K562 (cell line): ENCODE measurements around the gene DMD. TPM values are rescaled to one million over a fixed set of nuclear protein-coding genes. Genes with fewer than 3 reads are reported as not detected.
A peak's percentile ranks its signal among the peaks of the same experiment; 100 is the strongest.

Experiments used
- ATAC-seq: fragments of 200-7000 bp; cut with Tn5 transposase; 3 replicates; pipeline ENCODE4 v1.9.1; 2020; ENCODE audit warnings: moderate library complexity
- BruUV-seq: library from RNA; stranded (reverse); fragments of 400-500 nt; replicated peaks from 2 replicates; lab custom pipeline; 2021; lab: Mats Ljungman, UMichigan
- CTCF ChIA-PET: fragments of 300-600 bp; formaldehyde crosslinking; extraction: SDS; loops from one replicate; lab custom pipeline; 2021; ENCODE audit warnings: low intra/inter-chr PET ratio; lab: Yijun Ruan, JAX
- POLR2A ChIA-PET: fragments of 300-600, 350-650 bp; sonication (Branson Sonifier 250); formaldehyde crosslinking; extraction: SDS; loops from one replicate; lab custom pipeline; 2021; ENCODE audit warnings: antibody characterized with exemption, inconsistent platforms; lab: Yijun Ruan, JAX
- DNase-seq, 4 experiments: peaks; one replicate each; pipeline versions ENCODE4 v3.0.0 to v3.0.0-alpha.2; 2011 to 2018; ENCODE audit warnings: low spot score in 3 of 4, mixed read lengths in 3 of 4; ENCODE audit errors: extremely low read depth in 1 of 4
- FAIRE-seq: peaks from 2 replicates; lab custom pipeline; 2011; peaks lifted over from hg19 to GRCh38; lab: Jason Lieb, UNC
- H2AFZ ChIP-seq: 2 replicates; pipeline ENCODE4 v1.6.0; 2011; ENCODE audit warnings: low read depth, low read length, control low read depth, inconsistent platforms
- H3K27ac ChIP-seq: fragments of 200-600 bp; 3 replicates; pipeline ENCODE4 v1.8.0; 2011; ENCODE audit warnings: low read depth, mild to moderate bottlenecking, control low read depth, inconsistent platforms, low read length, moderate library complexity, mixed read lengths; ENCODE audit errors: extremely low read depth
- H3K27me3 ChIP-seq, 2 experiments: fragments of 300-600 bp in 1 of 2; 2 replicates in 1 of 2; 3 replicates in 1 of 2; pipeline versions ENCODE4 v1.6.0 to v1.8.0; 2011; ENCODE audit warnings: inconsistent platforms in 2 of 2, low read length in 2 of 2, mild to moderate bottlenecking in 1 of 2, mixed read lengths in 1 of 2, moderate library complexity in 1 of 2; ENCODE audit not compliant: control insufficient read depth in 2 of 2, insufficient read depth in 2 of 2
- H3K36me3 ChIP-seq: fragments of 300-600 bp; 3 replicates; pipeline ENCODE4 v1.8.0; 2011; ENCODE audit warnings: mild to moderate bottlenecking, low read length, inconsistent platforms; ENCODE audit not compliant: control insufficient read depth, insufficient read depth
- H3K4me1 ChIP-seq, 2 experiments: fragments of 200-600 bp in 1 of 2; replicated peaks in 1 of 2; 2 replicates in 1 of 2; 3 replicates in 1 of 2; pipeline versions ENCODE4 v1.5.1 to v1.8.0; 2011; ENCODE audit warnings: inconsistent platforms in 2 of 2, low read length in 2 of 2, mild to moderate bottlenecking in 1 of 2, mixed read lengths in 1 of 2, moderate library complexity in 1 of 2; ENCODE audit not compliant: control insufficient read depth in 2 of 2, insufficient read depth in 2 of 2
- H3K4me2 ChIP-seq: 2 replicates; pipeline ENCODE4 v1.6.1; 2011; ENCODE audit warnings: low read length, control low read depth, inconsistent platforms, mixed read lengths; ENCODE audit not compliant: insufficient read depth
- H3K4me3 ChIP-seq: fragments of 200-600 bp; sonication (generic), shearing (Covaris generic); 2 replicates; pipeline ENCODE4 v1.5.1; 2016; ENCODE audit warnings: control low read depth, inconsistent platforms
- H3K79me2 ChIP-seq: fragments of 200-600 bp; 3 replicates; pipeline ENCODE4 v1.8.0; 2011; ENCODE audit warnings: low read length, inconsistent platforms; ENCODE audit not compliant: control insufficient read depth, insufficient read depth
- H3K9ac ChIP-seq, 2 experiments: 2 replicates each; pipeline versions ENCODE4 v1.6.0 to v1.6.1; 2011; ENCODE audit warnings: low read depth in 2 of 2, low read length in 2 of 2, control low read depth in 1 of 2, inconsistent platforms in 1 of 2, mild to moderate bottlenecking in 1 of 2, mixed read lengths in 1 of 2; ENCODE audit not compliant: insufficient read depth in 1 of 2
- H3K9me1 ChIP-seq: one replicate; pipeline ENCODE4 v1.6.0; 2011; ENCODE audit warnings: inconsistent platforms, mild to moderate bottlenecking, low read length, moderate library complexity; ENCODE audit not compliant: control insufficient read depth, insufficient read depth
- H3K9me3 ChIP-seq: replicated peaks from 2 replicates; pipeline ENCODE4 v1.5.1; 2011; ENCODE audit warnings: low read depth, low read length, inconsistent platforms; ENCODE audit not compliant: control insufficient read depth, insufficient read depth
- H4K20me1 ChIP-seq: replicated peaks from 2 replicates; pipeline ENCODE4 v1.6.1; 2011; ENCODE audit warnings: low read length, inconsistent platforms, mixed read lengths; ENCODE audit not compliant: control insufficient read depth, insufficient read depth
- FOXM1 ChIP-seq, 2 experiments: fragments of 450-650 bp in 1 of 2; sonication (generic) in 1 of 2; formaldehyde crosslinking in 1 of 2; IDR thresholded peaks; 2 replicates each; pipeline versions ENCODE4 v1.6.1 to v1.9.0; 2017 to 2022; ENCODE audit warnings: low read depth in 2 of 2, mild to moderate bottlenecking in 2 of 2, missing genetic modification reagents in 1 of 2, moderate library complexity in 1 of 2
- IRF2 ChIP-seq: sonication (generic); formaldehyde crosslinking; IDR thresholded peaks from 2 replicates; pipeline ENCODE4 v1.8.1; 2022; ENCODE audit warnings: mild to moderate bottlenecking, missing genetic modification reagents
- MAZ ChIP-seq, 2 experiments: fragments of 450-650 bp in 1 of 2; sonication (generic) in 1 of 2; formaldehyde crosslinking; IDR thresholded peaks in 1 of 2; conservative IDR thresholded peaks in 1 of 2; 2 replicates each; pipeline versions ENCODE4 v1.4.0 to v1.5.0; 2020; ENCODE audit warnings: mild to moderate bottlenecking in 1 of 2, missing genetic modification reagents in 1 of 2
- PCBP2 ChIP-seq: fragments of 200-400 bp; formaldehyde crosslinking; IDR thresholded peaks from 2 replicates; pipeline ENCODE4 v1.6.1; 2018; ENCODE audit warnings: low read length, low read depth, mild to moderate bottlenecking, moderate library complexity; ENCODE audit not compliant: poor library complexity, severe bottlenecking
- WGBS: fragments of 100-300 bp; shearing (Covaris generic); methylation state at CpG from one replicate; pipeline ENCODE4 v1.1.6; 2016; ENCODE audit warnings: low coverage, mixed read lengths; ENCODE audit not compliant: insufficient coverage; ENCODE audit errors: missing lambda C conversion rate; 5-methylcytosine and 5-hydroxymethylcytosine counted together
- in situ Hi-C: fragments of 300-500 bp; cut with MboI; formaldehyde crosslinking; loops from 4 replicates; pipeline ENCODE4 v1.15.0; 2018; ENCODE audit warnings: inconsistent platforms, mixed read lengths
- intact Hi-C: fragments of 100-400 bp; cut with micrococcal nuclease; formaldehyde crosslinking; loops from 2 replicates; pipeline ENCODE4 v1.14.2; 2022
- polyA plus RNA-seq, 8 experiments: library from polyadenylated mRNA; depleted of rRNA in 4 of 8; stranded (reverse) in 5 of 8; unstranded in 3 of 8; fragments of >200 nt; fragmentation: Nextera tagmentation in 2 of 8; fragmentation: Illumina TruSeq in 1 of 8; extraction: Ambion mirVana in 2 of 8; extraction: Trizol in 1 of 8; gene quantifications; 2 replicates each; pipeline versions ENCODE4 v1.2.1 to v1.2.3, GENCODE V29; 2011 to 2014; ENCODE audit warnings: inconsistent platforms in 1 of 8, missing spikeins in 1 of 8
- total RNA-seq, 7 experiments: library from RNA; depleted of rRNA in 6 of 7; stranded (reverse); fragments of >200 nt in 6 of 7; fragmentation: Illumina TruSeq in 2 of 7; extraction: Trizol in 2 of 7; gene quantifications; 2 replicates each; pipeline versions ENCODE4 v1.2.1 to v1.2.3, GENCODE V29; 2011 to 2021; ENCODE audit warnings: low replicate concordance in 1 of 7
- TF ChIP-seq, protein P1 (sequence below): fragments of 250-450 bp; sonication (Bioruptor Pico); IDR thresholded peaks from 2 replicates; pipeline ENCODE4 v1.6.1; 2021; ENCODE audit warnings: mild to moderate bottlenecking
- TF ChIP-seq, protein P2 (sequence below), 2 experiments: fragments of 450-650 bp; IDR thresholded peaks; 2 replicates each; pipeline ENCODE4 v1.6.1; 2016; ENCODE audit warnings: mild to moderate bottlenecking in 2 of 2, borderline replicate concordance in 1 of 2, low read depth in 1 of 2, moderate library complexity in 1 of 2

Gene DMD
- total and polyA plus RNA-seq, 9 of the 15 experiments (the other 6 are each of a cell fraction or from before 2014, with no cell fraction given) = 3.8 to 20.4 (median 11.4) TPM

DNA sequence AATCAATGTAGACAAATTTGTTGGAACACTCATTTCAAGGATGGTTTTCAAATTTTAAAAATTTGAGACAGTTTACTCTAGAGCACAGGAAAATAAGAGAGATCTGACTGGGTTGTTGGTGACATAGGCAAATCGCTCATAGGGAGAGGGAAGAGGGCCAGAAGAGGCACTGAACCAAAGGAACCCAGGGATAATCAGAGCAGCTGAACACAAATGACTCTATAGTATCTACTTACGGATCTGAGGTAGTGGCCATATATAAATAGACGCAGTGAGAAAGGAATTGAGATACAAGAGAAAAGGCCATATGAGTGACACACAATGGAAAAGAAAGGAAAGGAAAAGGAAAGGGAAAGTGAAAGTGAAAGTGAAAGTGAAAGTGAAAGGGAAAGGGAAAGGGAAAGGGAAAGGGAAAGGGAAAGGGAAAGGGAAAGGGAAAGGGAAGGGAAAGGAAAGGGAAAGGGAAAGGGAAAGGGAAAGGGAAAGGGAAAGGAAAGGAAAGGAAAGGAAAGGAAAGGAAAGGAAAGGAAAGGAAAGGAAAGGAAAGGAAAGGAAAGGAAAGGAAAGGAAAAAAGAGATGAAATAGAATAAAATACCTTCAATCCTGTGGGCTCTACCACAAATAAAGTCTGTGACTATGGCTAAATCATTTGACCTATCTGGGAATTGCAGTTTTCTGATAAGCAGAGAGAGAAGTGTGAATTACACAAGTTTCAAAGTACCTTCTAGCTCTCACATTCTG lies 759.2 kb downstream of the DMD start:
- Histone ChIP-seq H3K79me2 (no peaks in the 10 kb centered on the region), H3K4me2 (no peak overlapping the region), H3K9me3 (no peaks in the 10 kb centered on the region), H3K36me3 (no peaks in the 10 kb centered on the region), H3K9me1 (no peaks in the 10 kb centered on the region), H3K4me1 (no peaks in the 10 kb centered on the region), H3K27me3 (no peaks in the 10 kb centered on the region), H3K9ac (no peak overlapping the region), H2AFZ (no peak overlapping the region), H4K20me1 (no peaks in the 10 kb centered on the region), H3K27ac (no peak overlapping the region), H3K4me3 (no peak overlapping the region)
- FAIRE-seq (no peak), DNase-seq (no peak), ATAC-seq (no peak)
- intact Hi-C loops (no loop called here), in situ Hi-C loops (no loop called here)
- ChIA-PET CTCF (no interaction called here), POLR2A (no interaction called here)
- WGBS = 0% methylated on average over 3 of the region's 3 CpGs
- TF ChIP-seq IRF2 (peak; percentile 97), PCBP2 (peak; percentile 22), FOXM1 (IDR thresholded peaks at IDR 0.05; ENCODE audit: low read depth) (peak; percentile 70; the same call in 1 of the 2 replicates), FOXM1 (CRISPR knock-in tag; IDR thresholded peaks at IDR 0.05; ENCODE audit: low read depth) (no peak), MAZ (CRISPR knock-in tag; conservative IDR thresholded peaks at IDR 0.05 in 1 of 2, IDR thresholded peaks at IDR 0.05 in 1 of 2) (no peak)
- TF ChIP-seq, protein P1, sequence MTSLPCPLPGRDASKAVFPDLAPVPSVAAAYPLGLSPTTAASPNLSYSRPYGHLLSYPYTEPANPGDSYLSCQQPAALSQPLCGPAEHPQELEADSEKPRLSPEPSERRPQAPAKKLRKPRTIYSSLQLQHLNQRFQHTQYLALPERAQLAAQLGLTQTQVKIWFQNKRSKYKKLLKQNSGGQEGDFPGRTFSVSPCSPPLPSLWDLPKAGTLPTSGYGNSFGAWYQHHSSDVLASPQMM (CRISPR knock-in tag) = no peak
- TF ChIP-seq, protein P2, sequence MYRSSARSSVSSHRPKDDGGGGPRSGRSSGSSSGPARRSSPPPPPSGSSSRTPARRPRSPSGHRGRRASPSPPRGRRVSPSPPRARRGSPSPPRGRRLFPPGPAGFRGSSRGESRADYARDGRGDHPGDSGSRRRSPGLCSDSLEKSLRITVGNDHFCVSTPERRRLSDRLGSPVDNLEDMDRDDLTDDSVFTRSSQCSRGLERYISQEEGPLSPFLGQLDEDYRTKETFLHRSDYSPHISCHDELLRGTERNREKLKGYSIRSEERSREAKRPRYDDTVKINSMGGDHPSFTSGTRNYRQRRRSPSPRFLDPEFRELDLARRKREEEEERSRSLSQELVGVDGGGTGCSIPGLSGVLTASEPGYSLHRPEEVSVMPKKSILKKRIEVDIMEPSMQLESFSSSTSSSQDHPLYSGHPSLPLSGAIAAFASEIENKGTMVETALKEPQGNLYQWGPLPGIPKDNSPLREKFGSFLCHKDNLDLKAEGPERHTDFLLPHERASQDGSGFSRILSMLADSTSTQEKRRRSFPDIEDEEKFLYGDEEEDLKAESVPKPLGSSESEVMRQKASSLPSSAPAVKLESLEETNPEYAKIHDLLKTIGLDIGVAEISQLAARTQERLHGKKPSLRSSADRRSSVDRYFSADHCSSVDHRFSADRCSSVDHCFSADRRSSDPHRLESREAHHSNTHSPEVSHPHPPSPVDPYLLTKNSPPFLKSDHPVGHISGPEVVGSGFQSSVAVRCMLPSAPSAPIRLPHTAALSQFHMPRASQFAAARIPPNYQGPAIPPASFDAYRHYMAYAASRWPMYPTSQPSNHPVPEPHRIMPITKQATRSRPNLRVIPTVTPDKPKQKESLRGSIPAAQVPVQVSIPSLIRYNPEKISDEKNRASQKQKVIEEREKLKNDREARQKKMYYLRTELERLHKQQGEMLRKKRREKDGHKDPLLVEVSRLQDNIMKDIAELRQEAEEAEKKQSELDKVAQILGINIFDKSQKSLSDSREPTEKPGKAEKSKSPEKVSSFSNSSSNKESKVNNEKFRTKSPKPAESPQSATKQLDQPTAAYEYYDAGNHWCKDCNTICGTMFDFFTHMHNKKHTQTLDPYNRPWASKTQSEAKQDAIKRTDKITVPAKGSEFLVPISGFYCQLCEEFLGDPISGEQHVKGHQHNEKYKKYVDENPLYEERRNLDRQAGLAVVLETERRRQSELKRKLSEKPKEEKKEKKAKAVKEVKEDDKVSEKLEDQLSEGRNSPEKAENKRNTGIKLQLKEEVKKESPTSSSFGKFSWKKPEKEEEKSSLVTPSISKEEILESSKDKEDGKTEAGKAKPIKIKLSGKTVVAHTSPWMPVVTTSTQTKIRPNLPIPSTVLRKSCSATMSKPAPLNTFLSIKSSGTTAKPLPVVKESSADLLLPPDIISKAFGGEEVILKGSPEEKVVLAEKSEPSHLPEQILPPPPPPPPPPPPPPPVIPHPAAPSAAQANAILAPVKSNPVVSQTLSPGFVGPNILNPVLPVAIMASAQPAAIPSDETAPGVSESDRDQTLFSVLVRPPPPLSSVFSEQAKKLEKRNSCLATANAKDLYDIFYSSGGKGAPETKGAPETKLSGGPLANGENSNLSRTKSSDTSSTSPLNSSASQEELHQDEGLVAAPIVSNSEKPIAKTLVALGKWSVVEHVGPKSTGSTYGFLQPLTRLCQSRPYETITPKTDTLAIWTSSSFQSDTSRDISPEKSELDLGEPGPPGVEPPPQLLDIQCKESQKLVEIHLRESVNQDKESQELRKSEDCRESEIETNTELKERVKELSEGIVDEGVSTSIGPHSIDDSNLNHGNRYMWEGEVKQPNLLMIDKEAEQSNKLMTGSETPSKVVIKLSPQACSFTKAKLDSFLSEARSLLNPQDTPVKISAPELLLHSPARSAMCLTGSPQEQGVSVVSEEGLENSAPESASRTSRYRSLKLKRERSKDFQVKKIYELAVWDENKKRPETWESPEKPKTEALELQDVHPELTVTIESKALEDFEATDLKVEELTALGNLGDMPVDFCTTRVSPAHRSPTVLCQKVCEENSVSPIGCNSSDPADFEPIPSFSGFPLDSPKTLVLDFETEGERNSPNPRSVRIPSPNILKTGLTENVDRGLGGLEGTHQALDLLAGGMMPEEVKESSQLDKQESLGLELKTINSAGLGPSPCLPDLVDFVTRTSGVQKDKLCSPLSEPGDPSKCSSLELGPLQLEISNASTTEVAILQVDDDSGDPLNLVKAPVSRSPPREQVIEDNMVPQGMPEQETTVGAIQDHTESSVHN (IDR thresholded peaks at IDR 0.05; ENCODE audit: borderline replicate concordance in 1 of 2, low read depth in 1 of 2) = peak in 1 of 2 experiments; percentile 70; a peak in 2 of 4 replicates
- no TSS peak for BruUV-seq
